GM15510 (cell line): Measurements from ENCODE around the gene CIDEA.

Experiments
- POLR2A ChIP-seq: IDR thresholded peaks from 3 replicates; pipeline ENCODE4 v1.6.1; 2011; ENCODE audit warnings: borderline replicate concordance; ENCODE audit not compliant: insufficient read length; ENCODE audit errors: extremely low read depth

The CIDEA gene

DNA sequence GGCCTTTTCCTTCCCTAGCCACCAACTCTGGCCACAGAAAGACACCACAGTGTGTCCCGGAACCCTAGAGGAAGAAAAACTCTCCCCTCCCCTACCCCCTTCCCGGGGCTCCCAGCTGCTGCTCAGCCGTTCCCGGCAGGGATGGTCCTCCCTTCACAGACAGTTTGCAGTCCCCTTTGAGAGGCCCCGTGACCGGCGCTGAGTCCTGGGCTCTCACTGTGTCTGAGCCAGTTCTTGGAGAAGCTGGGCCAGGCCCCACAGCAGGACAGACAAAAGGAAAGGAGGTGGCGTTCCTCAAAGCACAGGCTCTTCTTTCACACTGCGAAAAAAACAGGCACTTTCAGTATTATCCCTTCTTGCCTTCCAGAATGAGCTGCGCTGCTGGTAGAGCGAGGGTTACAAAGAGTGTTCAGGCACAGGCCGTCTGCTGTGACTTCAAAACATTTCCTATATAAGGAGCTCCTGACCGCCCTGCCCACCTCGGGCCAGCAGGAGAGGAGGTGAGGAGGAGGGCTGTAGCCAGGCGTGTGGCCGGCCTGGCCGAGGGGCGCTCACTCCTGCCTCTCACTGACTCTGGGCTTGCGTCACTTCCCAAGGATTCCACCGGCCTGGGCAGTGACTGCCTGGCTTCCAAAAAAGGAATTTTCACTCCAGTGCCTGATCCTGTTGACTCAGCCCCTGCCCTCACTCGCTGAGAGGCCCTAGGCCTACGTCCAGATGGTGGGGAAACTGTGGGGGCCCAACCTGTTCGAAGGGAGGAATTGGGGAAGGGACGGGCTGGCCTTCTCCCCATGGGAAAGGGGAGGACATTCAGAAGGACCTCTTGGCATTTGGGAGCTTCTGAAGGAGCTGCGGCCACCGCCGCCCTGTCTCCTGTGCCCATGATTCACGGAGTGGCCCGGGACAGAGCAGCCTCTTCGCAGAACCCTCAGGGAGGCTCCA, 24.9 kb downstream of the CIDEA start:
- TF ChIP-seq POLR2A = no peak

GRCh38 chr18:12279781-12280531, 25.8 kb downstream of the CIDEA start:
- TF ChIP-seq POLR2A = no peak

DNA sequence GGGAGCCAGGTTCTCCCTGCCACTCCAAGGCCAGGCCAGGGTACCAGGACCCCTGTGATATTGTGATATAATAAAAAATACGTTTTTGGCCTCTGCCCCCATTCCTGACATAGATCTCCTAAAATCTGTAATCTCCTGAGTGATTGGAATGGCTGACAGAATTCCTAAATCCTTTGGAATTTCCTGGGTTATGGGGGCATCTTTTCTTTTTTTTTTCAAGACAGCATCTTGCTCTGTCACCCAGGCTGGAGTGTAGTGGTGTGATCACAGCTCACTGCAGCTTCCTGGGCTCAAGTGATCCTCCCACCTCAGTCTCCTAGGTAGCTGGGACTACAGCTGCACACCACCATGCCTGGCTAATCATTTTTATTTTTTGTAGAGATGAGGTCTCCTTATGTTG, 27.7 kb downstream of the CIDEA start:
- no peak for TF ChIP-seq POLR2A

DNA sequence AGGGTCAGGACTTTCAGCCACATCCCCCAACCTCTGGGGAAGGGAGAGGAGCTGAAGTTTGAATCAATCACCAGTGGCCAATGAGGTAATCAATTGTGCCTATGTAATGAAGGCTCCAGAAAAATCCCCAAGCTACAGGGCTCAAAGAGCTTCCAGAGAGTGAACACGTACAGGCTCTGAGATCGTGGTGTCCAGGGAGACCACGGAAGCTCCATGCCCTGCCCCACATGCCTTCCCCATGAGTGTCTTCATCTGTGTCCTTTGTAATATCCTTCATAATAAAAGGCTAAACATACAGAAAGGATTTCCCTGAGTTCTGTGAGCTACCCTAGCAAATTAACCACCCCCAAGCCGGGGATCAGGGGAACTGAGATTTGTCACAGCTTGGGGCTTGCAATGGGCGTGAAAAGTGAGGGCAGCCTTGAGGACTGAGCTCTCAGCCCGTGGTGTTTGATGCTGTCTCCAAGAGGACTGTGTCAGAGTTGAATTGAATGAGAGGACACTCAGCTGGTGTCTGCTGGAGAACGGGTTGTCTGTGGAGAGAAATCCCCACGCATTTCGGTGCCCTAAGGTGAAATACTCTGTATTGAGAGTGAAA, 28.4 kb downstream of the CIDEA start:
- no peak for TF ChIP-seq POLR2A

- no peak for TF ChIP-seq POLR2A
These were observed 29.1 kb downstream of the CIDEA start for GRCh38 chr18:12283256-12283655.

DNA sequence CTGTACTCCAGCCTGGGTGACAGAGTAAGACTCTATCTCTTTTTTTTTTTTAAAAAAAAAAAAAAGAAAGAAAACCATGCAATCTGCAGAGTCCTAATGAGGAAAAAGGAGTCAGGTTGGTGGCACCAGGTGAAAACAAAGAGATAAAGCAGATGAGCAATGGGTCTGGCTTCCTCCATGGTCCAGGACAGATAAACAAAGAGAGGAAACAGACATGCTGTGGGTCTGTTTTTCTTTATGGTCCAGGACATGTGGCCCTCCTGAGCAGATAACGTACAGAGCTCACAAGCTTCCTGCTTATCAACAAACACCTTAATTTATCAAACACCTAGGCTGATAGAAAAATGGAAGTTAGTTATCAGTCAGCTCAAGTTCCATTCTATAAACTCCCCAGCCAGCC, 29.5 kb downstream of the CIDEA start:
- no peak for TF ChIP-seq POLR2A

- no peak for TF ChIP-seq POLR2A
These were observed 33.0 kb downstream of the CIDEA start for GRCh38 chr18:12287131-12287681.

GRCh38 chr18:12287684-12288402, 33.7 kb downstream of the CIDEA start:
- no peak for TF ChIP-seq POLR2A

- no peak for TF ChIP-seq POLR2A
These were observed 34.2 kb downstream of the CIDEA start for GRCh38 chr18:12288403-12288755.

DNA sequence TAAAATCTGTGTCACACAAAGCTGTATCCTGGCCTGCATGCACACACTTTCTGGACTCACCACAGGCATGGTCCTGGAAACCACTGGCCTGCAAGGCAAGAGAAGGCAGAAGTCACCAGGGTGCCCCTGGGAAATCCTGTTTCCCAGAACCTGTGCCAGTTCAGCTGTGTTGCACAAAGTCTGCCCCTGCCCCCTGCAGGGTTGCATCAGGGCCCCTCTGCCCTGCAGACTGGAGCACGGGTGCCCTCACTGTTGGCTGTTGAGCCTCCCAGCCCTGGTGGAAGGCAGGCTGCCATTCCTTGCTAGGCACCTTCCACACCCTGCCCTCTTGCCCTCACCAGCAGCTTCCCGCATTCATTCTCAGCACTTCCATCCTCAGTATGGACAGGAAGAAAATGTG, 35.9 kb downstream of the CIDEA start:
- no peak for TF ChIP-seq POLR2A

GRCh38 chr18:12291161-12291560, 37.0 kb downstream of the CIDEA start:
- TF ChIP-seq POLR2A = no peak

DNA sequence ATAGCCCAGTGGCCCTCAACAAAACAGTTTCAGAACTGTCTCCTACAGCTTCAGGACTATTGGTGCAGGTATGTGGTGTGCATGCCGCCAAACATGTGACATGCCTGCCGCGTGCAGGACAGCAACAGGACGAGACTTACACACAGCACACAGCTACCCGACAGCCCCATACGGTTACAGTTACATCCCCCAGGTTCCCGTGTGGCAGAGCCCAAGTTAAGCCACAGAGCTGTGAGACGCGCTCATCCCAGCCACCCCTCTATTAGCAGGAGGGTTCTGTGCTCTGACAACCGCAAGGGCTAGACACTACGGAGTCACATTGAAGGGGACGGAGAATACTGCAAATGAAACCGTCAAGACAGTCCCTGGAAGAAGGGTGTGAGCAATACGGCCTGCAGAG, 37.5 kb downstream of the CIDEA start:
- no peak for TF ChIP-seq POLR2A

- no peak for TF ChIP-seq POLR2A
These were observed 39.7 kb downstream of the CIDEA start for GRCh38 chr18:12293831-12294230.

GRCh38 chr18:12295389-12296086, 41.4 kb downstream of the CIDEA start:
- TF ChIP-seq POLR2A = no peak
